KBM-7 (cell line): ENCODE measurements around the gene ZNF664.
A peak's percentile ranks its signal among the peaks of the same experiment; 100 is the strongest.

Experiments
- DNase-seq: peaks from one replicate; pipeline ENCODE4 v3.0.0-alpha.2; 2015
- in situ Hi-C: fragments of 300-500 bp; cut with MboI; formaldehyde crosslinking; loops from 2 replicates; pipeline ENCODE4 v1.14.3; 2020; ENCODE audit warnings: low sequenced_read_pairs, low pct_unique_long_range_greater_than_20kb, mixed read lengths

The ZNF664 gene

GRCh38 chr12:123982269-123982668, 9.3 kb downstream of the ZNF664 start:
- in situ Hi-C loops: no loop called here
- no peak for DNase-seq

GRCh38 chr12:123983822-123984485, 10.9 kb downstream of the ZNF664 start:
- in situ Hi-C loops: no loop called here
- DNase-seq: peak; percentile 48

- DNase-seq: no peak
These were observed 11.9 kb downstream of the ZNF664 start for GRCh38 chr12:123984903-123985302.

GRCh38 chr12:123986374-123986965, 13.5 kb downstream of the ZNF664 start:
- in situ Hi-C loops: no loop called here

More at GRCh38 chr12:123984903-123985302, 11.9 kb downstream of the ZNF664 start:
- in situ Hi-C loops: no loop called here

GRCh38 chr12:123987022-123987421, 14.0 kb downstream of the ZNF664 start:
- in situ Hi-C loops: no loop called here
- no peak for DNase-seq

More at GRCh38 chr12:123986374-123986965, 13.5 kb downstream of the ZNF664 start:
- no peak for DNase-seq

GRCh38 chr12:123989168-123989567, 16.2 kb downstream of the ZNF664 start:
- in situ Hi-C loops: no loop called here
- no peak for DNase-seq

GRCh38 chr12:123989753-123990152, 16.7 kb downstream of the ZNF664 start:
- DNase-seq: no peak
- in situ Hi-C loops: no loop called here

GRCh38 chr12:123990511-123990910, 17.5 kb downstream of the ZNF664 start:
- in situ Hi-C loops: no loop called here
- DNase-seq: peak; percentile 34

GRCh38 chr12:123991372-123991951, 18.4 kb downstream of the ZNF664 start:
- in situ Hi-C loops: no loop called here
- no peak for DNase-seq

GRCh38 chr12:123992118-123992825, 19.3 kb downstream of the ZNF664 start:
- no peak for DNase-seq
- in situ Hi-C loops: no loop called here

- in situ Hi-C loops: no loop called here
These were observed 22.2 kb downstream of the ZNF664 start for GRCh38 chr12:123995023-123995748.

GRCh38 chr12:123996581-123996980, 23.6 kb downstream of the ZNF664 start:
- no peak for DNase-seq
- in situ Hi-C loops: no loop called here

More at GRCh38 chr12:123995023-123995748, 22.2 kb downstream of the ZNF664 start:
- no peak for DNase-seq

GRCh38 chr12:123997033-123997822, 24.2 kb downstream of the ZNF664 start:
- DNase-seq: no peak
- in situ Hi-C loops: no loop called here

GRCh38 chr12:123997908-123998307, 24.9 kb downstream of the ZNF664 start:
- no peak for DNase-seq
- in situ Hi-C loops: no loop called here

GRCh38 chr12:123998344-123998990, 25.5 kb downstream of the ZNF664 start:
- in situ Hi-C loops: no loop called here
- DNase-seq: no peak

GRCh38 chr12:123998991-123999359, 26.0 kb downstream of the ZNF664 start:
- in situ Hi-C loops: no loop called here
- DNase-seq: no peak

- in situ Hi-C loops: no loop called here
- no peak for DNase-seq
These were observed 27.1 kb downstream of the ZNF664 start for GRCh38 chr12:124000111-124000510.

GRCh38 chr12:124001343-124001742, 28.3 kb downstream of the ZNF664 start:
- DNase-seq: no peak
- in situ Hi-C loops: no loop called here
